ENCODE results near the gene GOLGA6L2.
"Not testable (repeated sequence)": the region's sequence is repeated elsewhere in the genome, so short reads cannot be mapped to it uniquely, and the experiment has no call there.

Gene GOLGA6L2

GRCh38 chr15:23401627-23402026 is 45.4 kb downstream of the GOLGA6L2 start:
- TF ChIP-seq CTCF (IDR thresholded peaks at IDR 0.05; ENCODE audit: insufficient read depth, low read length), result no peak
- TF ChIP-seq GABPA (IDR thresholded peaks at IDR 0.05; ENCODE audit: low read depth), result no peak
- no peak for TF ChIP-seq POLR2AphosphoS5 (IDR thresholded peaks at IDR 0.05; ENCODE audit: low read depth)
- TF ChIP-seq SPI1 (IDR thresholded peaks at IDR 0.05; ENCODE audit: borderline replicate concordance, low read depth), result no peak
- TF ChIP-seq, protein P1, sequence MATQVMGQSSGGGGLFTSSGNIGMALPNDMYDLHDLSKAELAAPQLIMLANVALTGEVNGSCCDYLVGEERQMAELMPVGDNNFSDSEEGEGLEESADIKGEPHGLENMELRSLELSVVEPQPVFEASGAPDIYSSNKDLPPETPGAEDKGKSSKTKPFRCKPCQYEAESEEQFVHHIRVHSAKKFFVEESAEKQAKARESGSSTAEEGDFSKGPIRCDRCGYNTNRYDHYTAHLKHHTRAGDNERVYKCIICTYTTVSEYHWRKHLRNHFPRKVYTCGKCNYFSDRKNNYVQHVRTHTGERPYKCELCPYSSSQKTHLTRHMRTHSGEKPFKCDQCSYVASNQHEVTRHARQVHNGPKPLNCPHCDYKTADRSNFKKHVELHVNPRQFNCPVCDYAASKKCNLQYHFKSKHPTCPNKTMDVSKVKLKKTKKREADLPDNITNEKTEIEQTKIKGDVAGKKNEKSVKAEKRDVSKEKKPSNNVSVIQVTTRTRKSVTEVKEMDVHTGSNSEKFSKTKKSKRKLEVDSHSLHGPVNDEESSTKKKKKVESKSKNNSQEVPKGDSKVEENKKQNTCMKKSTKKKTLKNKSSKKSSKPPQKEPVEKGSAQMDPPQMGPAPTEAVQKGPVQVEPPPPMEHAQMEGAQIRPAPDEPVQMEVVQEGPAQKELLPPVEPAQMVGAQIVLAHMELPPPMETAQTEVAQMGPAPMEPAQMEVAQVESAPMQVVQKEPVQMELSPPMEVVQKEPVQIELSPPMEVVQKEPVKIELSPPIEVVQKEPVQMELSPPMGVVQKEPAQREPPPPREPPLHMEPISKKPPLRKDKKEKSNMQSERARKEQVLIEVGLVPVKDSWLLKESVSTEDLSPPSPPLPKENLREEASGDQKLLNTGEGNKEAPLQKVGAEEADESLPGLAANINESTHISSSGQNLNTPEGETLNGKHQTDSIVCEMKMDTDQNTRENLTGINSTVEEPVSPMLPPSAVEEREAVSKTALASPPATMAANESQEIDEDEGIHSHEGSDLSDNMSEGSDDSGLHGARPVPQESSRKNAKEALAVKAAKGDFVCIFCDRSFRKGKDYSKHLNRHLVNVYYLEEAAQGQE (IDR thresholded peaks at IDR 0.05; ENCODE audit: insufficient replicate concordance, low read depth), result no peak
- Histone ChIP-seq H3K4me3 (replicated peaks; ENCODE audit: insufficient read depth, low read length) (no peak overlapping the region), H3K27ac (replicated peaks) (no peak overlapping the region), H3K27me3 (ENCODE audit: insufficient read depth, poor library complexity, severe bottlenecking) (no peaks in the 10 kb centered on the region)
- DNase-seq (ENCODE audit: low read depth in 1 of 2, low spot score in 1 of 2), result no peak

- H3K4me3 ChIP-seq (replicated peaks; ENCODE audit: insufficient read depth, low read length); H3K27me3 ChIP-seq (ENCODE audit: insufficient read depth, poor library complexity, severe bottlenecking); DNase-seq (ENCODE audit: low read depth in 1 of 2, low spot score in 1 of 2): not testable (repeated sequence)
Observed at GRCh38 chr15:23399207-23399606, 47.8 kb downstream of the GOLGA6L2 start.

GRCh38 chr15:23398357-23398756 is 48.7 kb downstream of the GOLGA6L2 start:
- H3K4me3 ChIP-seq (replicated peaks; ENCODE audit: insufficient read depth, low read length); DNase-seq (ENCODE audit: low read depth in 1 of 2, low spot score in 1 of 2); H3K27me3 ChIP-seq (ENCODE audit: insufficient read depth, poor library complexity, severe bottlenecking); H3K27ac ChIP-seq (replicated peaks): not testable (repeated sequence)

More at GRCh38 chr15:23399207-23399606, 47.8 kb downstream of the GOLGA6L2 start:
- H3K27ac ChIP-seq (replicated peaks), result not testable (repeated sequence)

- no peak for TF ChIP-seq POLR2AphosphoS5 (IDR thresholded peaks at IDR 0.05; ENCODE audit: low read depth)
- TF ChIP-seq, protein P1 (IDR thresholded peaks at IDR 0.05; ENCODE audit: insufficient replicate concordance, low read depth), result no peak
- TF ChIP-seq CTCF (IDR thresholded peaks at IDR 0.05; ENCODE audit: insufficient read depth, low read length), result no peak
- TF ChIP-seq SPI1 (IDR thresholded peaks at IDR 0.05; ENCODE audit: borderline replicate concordance, low read depth), result no peak
- TF ChIP-seq GABPA (IDR thresholded peaks at IDR 0.05; ENCODE audit: low read depth), result no peak
- no peak overlapping the region for H3K27ac ChIP-seq (replicated peaks)
- no peak overlapping the region for H3K4me3 ChIP-seq (replicated peaks; ENCODE audit: insufficient read depth, low read length)
- H3K27me3 ChIP-seq (ENCODE audit: insufficient read depth, poor library complexity, severe bottlenecking), result no peaks in the 10 kb centered on the region
- no peak for DNase-seq (ENCODE audit: low read depth in 1 of 2, low spot score in 1 of 2)
Observed at GRCh38 chr15:23397779-23398178, 49.3 kb downstream of the GOLGA6L2 start.

DNA sequence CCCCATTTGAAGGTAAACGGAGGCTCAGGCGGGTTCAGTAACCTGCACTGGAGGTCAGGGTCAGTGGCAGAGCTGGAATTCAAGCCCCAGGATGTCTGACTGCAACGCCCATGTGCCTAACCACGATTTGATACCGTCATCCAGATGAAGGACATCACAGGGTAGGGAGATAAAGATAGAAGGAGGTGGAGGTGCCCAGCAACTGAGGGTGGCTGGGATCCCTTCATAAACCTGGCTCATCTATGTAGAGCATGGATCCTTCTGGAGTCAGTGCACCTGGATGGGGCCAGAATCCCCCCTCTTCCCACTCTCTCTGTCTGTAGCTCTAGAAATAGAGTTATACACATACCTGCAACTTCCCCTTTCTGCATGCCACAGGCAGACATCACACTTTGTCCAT is 51.2 kb downstream of the GOLGA6L2 start:
- Histone ChIP-seq H3K27me3 (ENCODE audit: insufficient read depth, poor library complexity, severe bottlenecking) (no peaks in the 10 kb centered on the region), H3K27ac (replicated peaks) (no peak overlapping the region), H3K4me3 (replicated peaks; ENCODE audit: insufficient read depth, low read length) (no peak overlapping the region)
- TF ChIP-seq, protein P1 (IDR thresholded peaks at IDR 0.05; ENCODE audit: insufficient replicate concordance, low read depth), result no peak
- no peak for TF ChIP-seq SPI1 (IDR thresholded peaks at IDR 0.05; ENCODE audit: borderline replicate concordance, low read depth)
- TF ChIP-seq GABPA (IDR thresholded peaks at IDR 0.05; ENCODE audit: low read depth), result no peak
- no peak for TF ChIP-seq POLR2AphosphoS5 (IDR thresholded peaks at IDR 0.05; ENCODE audit: low read depth)
- TF ChIP-seq CTCF (IDR thresholded peaks at IDR 0.05; ENCODE audit: insufficient read depth, low read length), result no peak
- DNase-seq (ENCODE audit: low read depth in 1 of 2, low spot score in 1 of 2), result no peak

Measured in HL-60 (cell line).